Liver (tissue), 9 donors: ENCODE results near the gene ADK. TPM values are rescaled to one million over a fixed set of nuclear protein-coding genes. Genes with fewer than 3 reads are reported as not detected.

Experiments
- DNase-seq: peaks from one replicate; pipeline ENCODE4 v3.0.0-alpha.2; 2017; ENCODE audit warnings: low spot score
- H3K27ac ChIP-seq, 2 donors: one replicate each; pipeline ENCODE4 v1.7.0; 2013; ENCODE audit warnings: inconsistent platforms in 2 of 2, low read length in 2 of 2, control low read depth in 1 of 2, low read depth in 1 of 2, mild to moderate bottlenecking in 1 of 2
- H3K27me3 ChIP-seq, 4 donors: one replicate each; pipeline versions ENCODE4 v1.6.1 to v1.7.0; 2013; ENCODE audit warnings: low read length in 3 of 4, inconsistent platforms in 1 of 4, mild to moderate bottlenecking in 1 of 4, moderate library complexity in 1 of 4; ENCODE audit not compliant: control insufficient read depth in 4 of 4, insufficient read depth in 4 of 4
- H3K36me3 ChIP-seq, 4 donors: one replicate each; pipeline versions ENCODE4 v1.6.1 to v1.7.0; 2013; ENCODE audit warnings: low read length in 3 of 4, mild to moderate bottlenecking in 3 of 4, low read depth in 1 of 4, moderate library complexity in 1 of 4; ENCODE audit not compliant: control insufficient read depth in 4 of 4, insufficient read depth in 3 of 4
- H3K4me1 ChIP-seq, 4 donors: one replicate each; pipeline versions ENCODE4 v1.6.1 to v1.7.0; 2013; ENCODE audit warnings: low read length in 3 of 4, mild to moderate bottlenecking in 3 of 4, moderate library complexity in 1 of 4; ENCODE audit not compliant: control insufficient read depth in 4 of 4, insufficient read depth in 4 of 4
- H3K4me3 ChIP-seq, 3 donors: one replicate each; pipeline versions ENCODE4 v1.6.1 to v1.7.0; 2013; ENCODE audit warnings: low read length in 3 of 3, control low read depth in 1 of 3, low read depth in 1 of 3, mild to moderate bottlenecking in 1 of 3
- H3K9ac ChIP-seq, 2 donors: one replicate each; pipeline ENCODE4 v1.7.0; 2013; ENCODE audit warnings: low read length in 2 of 2, mild to moderate bottlenecking in 2 of 2, moderate library complexity in 2 of 2, control low read depth in 1 of 2, low read depth in 1 of 2
- H3K9me3 ChIP-seq, 4 donors: one replicate each; pipeline versions ENCODE4 v1.6.1 to v1.7.0; 2013; ENCODE audit warnings: low read length in 3 of 4; ENCODE audit not compliant: control insufficient read depth in 4 of 4
- ATF3 ChIP-seq: IDR thresholded peaks from 2 replicates; pipeline ENCODE4 v1.6.1; 2016; ENCODE audit warnings: antibody characterized with exemption
- CTCF ChIP-seq: fragments of 150-350 bp; IDR thresholded peaks from 2 replicates; pipeline ENCODE4 v1.5.1; 2017; ENCODE audit warnings: improper control_type of control experiment, low read depth, low read length; ENCODE audit not compliant: missing input control
- EGR1 ChIP-seq, 2 donors: IDR thresholded peaks; 2 replicates each; pipeline ENCODE4 v1.6.1; 2016 to 2018; ENCODE audit warnings: antibody characterized with exemption in 2 of 2, low read depth in 2 of 2
- FOXA1 ChIP-seq: IDR thresholded peaks from 2 replicates; pipeline ENCODE4 v1.6.1; 2016; ENCODE audit warnings: antibody characterized with exemption
- FOXA2 ChIP-seq: IDR thresholded peaks from 2 replicates; pipeline ENCODE4 v1.6.1; 2016; ENCODE audit warnings: antibody characterized with exemption
- GABPA ChIP-seq, 2 donors: IDR thresholded peaks in 1 of 2; conservative IDR thresholded peaks in 1 of 2; 2 replicates each; pipeline ENCODE4 v1.6.1; 2016; ENCODE audit warnings: antibody characterized with exemption in 2 of 2, mild to moderate bottlenecking in 1 of 2, moderate library complexity in 1 of 2
- HNF4A ChIP-seq, 2 donors: conservative IDR thresholded peaks; 2 replicates each; pipeline ENCODE4 v1.6.1; 2016; ENCODE audit warnings: antibody characterized with exemption in 2 of 2, mild to moderate bottlenecking in 2 of 2
- HNF4G ChIP-seq: IDR thresholded peaks from 2 replicates; pipeline ENCODE4 v1.6.1; 2016; ENCODE audit warnings: antibody characterized with exemption
- JUND ChIP-seq, 2 donors: IDR thresholded peaks; 2 replicates each; pipeline ENCODE4 v1.6.1; 2016; ENCODE audit warnings: antibody characterized with exemption in 2 of 2
- MAX ChIP-seq: IDR thresholded peaks from 2 replicates; pipeline ENCODE4 v1.6.1; 2016; ENCODE audit warnings: antibody characterized with exemption
- NR2F2 ChIP-seq: IDR thresholded peaks from 2 replicates; pipeline ENCODE4 v1.6.1; 2016; ENCODE audit warnings: antibody characterized with exemption
- RAD21 ChIP-seq, 2 donors: IDR thresholded peaks; 2 replicates each; pipeline ENCODE4 v1.6.1; 2016; ENCODE audit warnings: antibody characterized with exemption in 2 of 2, mild to moderate bottlenecking in 2 of 2
- REST ChIP-seq: IDR thresholded peaks from 2 replicates; pipeline ENCODE4 v1.6.1; 2016; ENCODE audit warnings: antibody characterized with exemption, mild to moderate bottlenecking
- RXRA ChIP-seq, 2 donors: IDR thresholded peaks; 2 replicates each; pipeline ENCODE4 v1.6.1; 2017 to 2018; ENCODE audit warnings: antibody characterized with exemption in 2 of 2, mild to moderate bottlenecking in 1 of 2
- SP1 ChIP-seq: IDR thresholded peaks from 2 replicates; pipeline ENCODE4 v1.6.1; 2018; ENCODE audit warnings: antibody characterized with exemption, mild to moderate bottlenecking
- TAF1 ChIP-seq: conservative IDR thresholded peaks from 2 replicates; pipeline ENCODE4 v1.6.1; 2016; ENCODE audit warnings: antibody characterized with exemption, mild to moderate bottlenecking
- YY1 ChIP-seq: IDR thresholded peaks from 2 replicates; pipeline ENCODE4 v1.6.1; 2016; ENCODE audit warnings: antibody characterized with exemption, mild to moderate bottlenecking
- ZBTB33 ChIP-seq: IDR thresholded peaks from 2 replicates; pipeline ENCODE4 v1.6.1; 2016; ENCODE audit warnings: antibody characterized with exemption
- polyA plus RNA-seq, 2 donors: library from polyadenylated mRNA; stranded (reverse) in 1 of 2; unstranded in 1 of 2; fragments of 200-250 nt in 1 of 2; fragments of >200 nt in 1 of 2; fragmentation: Nextera tagmentation in 1 of 2; extraction: Ambion mirVana in 1 of 2; gene quantifications; one replicate each; pipeline versions ENCODE4 v1.2.1 to v1.2.3, GENCODE V29; 2013 to 2015
- total RNA-seq, 2 donors: library from RNA; depleted of rRNA; stranded (reverse); fragments of >200 nt; gene quantifications; one replicate each; pipeline ENCODE4 v1.2.3, GENCODE V29; 2014
- donor health status: healthy.
- donor health status: healthy.
- donor health status: healthy.
- donor health status: healthy.
- donor health status: healthy.

The ADK gene
- total and polyA plus RNA-seq, 4 donors: 18.0 to 110 (median 65.5) TPM

GRCh38 chr10:74612195-74612594, 461.2 kb downstream of the ADK start:
- Histone ChIP-seq H3K4me3 (no peak overlapping the region), H3K9me3 (no peaks in the 10 kb centered on the region), H3K9ac (no peak overlapping the region), H3K4me1 (peaks cover 0 to 1% (median 0%) of the 10 kb centered on the region in 4 donors), H3K27ac (no peak overlapping the region), H3K36me3 (peaks cover 0 to 2% (median 0%) of the 10 kb centered on the region in 4 donors), H3K27me3 (no peaks in the 10 kb centered on the region)
- no peak for DNase-seq
- TF ChIP-seq HNF4G (no peak), CTCF (no peak), FOXA2 (no peak), RXRA (IDR thresholded peaks at IDR 0.05) (no peak), JUND (IDR thresholded peaks at IDR 0.05) (no peak), FOXA1 (no peak), SP1 (no peak), NR2F2 (no peak), MAX (no peak), REST (no peak), EGR1 (IDR thresholded peaks at IDR 0.05; ENCODE audit: low read depth in 2 of 2) (no peak), ZBTB33 (no peak), TAF1 (no peak), RAD21 (IDR thresholded peaks at IDR 0.05) (no peak), ATF3 (no peak), YY1 (no peak), GABPA (IDR thresholded peaks at IDR 0.05 in 1 of 2, conservative IDR thresholded peaks at IDR 0.05 in 1 of 2) (no peak), HNF4A (conservative IDR thresholded peaks at IDR 0.05) (no peak)
